AG09309 (cell line): ENCODE results near the gene FAM25G.

Experiments
- DNase-seq: peaks from one replicate; pipeline ENCODE4 v3.0.0-alpha.2; 2010; ENCODE audit warnings: low read depth
- H3K4me3 ChIP-seq: 2 replicates; pipeline ENCODE4 v1.5.1; 2011; ENCODE audit warnings: mild to moderate bottlenecking, low read depth, low read length, moderate library complexity; ENCODE audit not compliant: control insufficient read depth
- CTCF ChIP-seq: IDR thresholded peaks from 2 replicates; pipeline ENCODE4 v1.5.1; 2011; ENCODE audit warnings: mild to moderate bottlenecking, low read depth, low read length, inconsistent platforms; ENCODE audit not compliant: insufficient read depth, control insufficient read depth; ENCODE audit errors: missing control alignments

The FAM25G gene

GRCh38 chr10:47447705-47448104 lies 43.8 kb downstream of the FAM25G start:
- H3K4me3 ChIP-seq: no peak overlapping the region
- no peak for TF ChIP-seq CTCF
- DNase-seq: no peak

- no peak for DNase-seq
- no peak for TF ChIP-seq CTCF
- H3K4me3 ChIP-seq: no peak overlapping the region
Measured at GRCh38 chr10:47447209-47447608, 44.3 kb downstream of the FAM25G start.

- no peak overlapping the region for H3K4me3 ChIP-seq
- DNase-seq: no peak
- TF ChIP-seq CTCF: no peak
Measured at GRCh38 chr10:47445720-47446119, 45.8 kb downstream of the FAM25G start.

- DNase-seq: no peak
- H3K4me3 ChIP-seq: no peak overlapping the region
- TF ChIP-seq CTCF: no peak
Measured at GRCh38 chr10:47444047-47444446, 47.5 kb downstream of the FAM25G start.

GRCh38 chr10:47443145-47443544 lies 48.4 kb downstream of the FAM25G start:
- TF ChIP-seq CTCF: no peak
- H3K4me3 ChIP-seq: no peak overlapping the region
- no peak for DNase-seq

GRCh38 chr10:47442351-47442750 lies 49.1 kb downstream of the FAM25G start:
- no peak for TF ChIP-seq CTCF
- DNase-seq: no peak
- no peak overlapping the region for H3K4me3 ChIP-seq

- H3K4me3 ChIP-seq: no peak overlapping the region
- DNase-seq: no peak
- TF ChIP-seq CTCF: no peak
Measured at GRCh38 chr10:47441938-47442337, 49.6 kb downstream of the FAM25G start.
